ENCODE measurements around the gene STK31. TPM values are rescaled to one million over a fixed set of nuclear protein-coding genes. Genes with fewer than 3 reads are reported as not detected.
A peak's percentile ranks its signal among the peaks of the same experiment; 100 is the strongest.
"Not testable (repeated sequence)": the region's sequence is repeated elsewhere in the genome, so short reads cannot be mapped to it uniquely, and the experiment has no call there.

Gene STK31
- total RNA-seq, 1 experiment from 2014 or later = 38.9 TPM

DNA sequence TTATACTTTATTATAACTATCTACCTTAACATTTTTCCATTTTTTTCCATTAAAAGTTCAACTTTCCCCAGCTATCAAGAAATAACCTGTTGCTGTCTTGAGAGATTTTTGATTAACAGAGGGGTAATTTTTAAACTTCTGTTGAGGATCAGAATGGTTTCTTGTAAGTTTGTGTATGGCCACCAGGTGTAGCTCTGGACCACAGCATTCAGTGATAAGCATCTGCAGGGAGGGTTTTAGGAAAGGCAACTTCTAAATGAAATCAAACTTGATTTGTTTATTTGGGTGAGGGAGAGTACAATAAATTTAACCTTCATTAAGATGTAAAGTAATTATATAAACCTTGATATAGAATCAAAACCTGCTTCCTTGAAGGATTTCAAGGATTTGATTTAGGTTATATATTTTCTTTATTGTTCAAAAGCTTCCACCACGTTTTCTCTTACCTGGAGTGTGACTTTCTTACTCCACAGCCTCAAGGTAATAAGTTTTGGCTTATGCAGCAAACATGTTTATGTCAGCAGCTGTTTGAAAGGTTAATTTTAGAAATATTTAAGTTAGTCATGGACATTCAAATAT lies 153.3 kb downstream of the STK31 start:
- intact Hi-C loops (cut with micrococcal nuclease; ENCODE audit: unreplicated experiment) = loop anchor here (1.0 to 5.0 kb wide), 3 partner anchors 293 to 804 kb away; no protein-coding TSS in a partner anchor
- peak in 1 of 2 experiments; percentile 44 for DNase-seq
- Histone ChIP-seq H3K4me1 (no peaks in the 10 kb centered on the region), H3K9me3 (0 out of 2 replicates have a peak, but pooled peaks cover 3% of the 10 kb centered on the region), H3K36me3 (ENCODE audit: control insufficient read depth, insufficient read depth, low read length) (no peaks in the 10 kb centered on the region), H3K4me3 (ENCODE audit: low read depth, low read length) (no peak overlapping the region), H3K27me3 (replicated peaks; ENCODE audit: control insufficient read depth, insufficient read depth, low read length) (no peaks in the 10 kb centered on the region)
- no peaks in the 10 kb centered on the region for H3K9me3 Mint-ChIP-seq (ENCODE audit: unreplicated experiment)
- H3K27me3 Mint-ChIP-seq (ENCODE audit: insufficient read depth, unreplicated experiment) = peaks cover 7% of the 10 kb centered on the region
- H3K27ac Mint-ChIP-seq (ENCODE audit: unreplicated experiment) = no peak overlapping the region
- no peak overlapping the region for H3K4me3 Mint-ChIP-seq (ENCODE audit: unreplicated experiment)
- no peaks in the 10 kb centered on the region for H3K4me1 Mint-ChIP-seq (ENCODE audit: low read depth, unreplicated experiment)
- TF ChIP-seq, protein P1, sequence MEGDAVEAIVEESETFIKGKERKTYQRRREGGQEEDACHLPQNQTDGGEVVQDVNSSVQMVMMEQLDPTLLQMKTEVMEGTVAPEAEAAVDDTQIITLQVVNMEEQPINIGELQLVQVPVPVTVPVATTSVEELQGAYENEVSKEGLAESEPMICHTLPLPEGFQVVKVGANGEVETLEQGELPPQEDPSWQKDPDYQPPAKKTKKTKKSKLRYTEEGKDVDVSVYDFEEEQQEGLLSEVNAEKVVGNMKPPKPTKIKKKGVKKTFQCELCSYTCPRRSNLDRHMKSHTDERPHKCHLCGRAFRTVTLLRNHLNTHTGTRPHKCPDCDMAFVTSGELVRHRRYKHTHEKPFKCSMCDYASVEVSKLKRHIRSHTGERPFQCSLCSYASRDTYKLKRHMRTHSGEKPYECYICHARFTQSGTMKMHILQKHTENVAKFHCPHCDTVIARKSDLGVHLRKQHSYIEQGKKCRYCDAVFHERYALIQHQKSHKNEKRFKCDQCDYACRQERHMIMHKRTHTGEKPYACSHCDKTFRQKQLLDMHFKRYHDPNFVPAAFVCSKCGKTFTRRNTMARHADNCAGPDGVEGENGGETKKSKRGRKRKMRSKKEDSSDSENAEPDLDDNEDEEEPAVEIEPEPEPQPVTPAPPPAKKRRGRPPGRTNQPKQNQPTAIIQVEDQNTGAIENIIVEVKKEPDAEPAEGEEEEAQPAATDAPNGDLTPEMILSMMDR (IDR thresholded peaks at IDR 0.05; ENCODE audit: insufficient read depth in 1 of 2, low read depth in 1 of 2, low read length in 1 of 2, severe bottlenecking in 1 of 2, unreplicated experiment in 1 of 2) = peak; percentile 62 to 83
- CTCF ChIA-PET = interaction anchor here (2.3 kb wide), 1 partner anchor 75 kb away, joined by 11 read pairs; no protein-coding TSS in a partner anchor
- no TSS peak for BruUV-seq (replicated peaks)
- POLR2A ChIA-PET = no interaction called here
- no peaks in the 10 kb centered on the region for H3K36me3 Mint-ChIP-seq (ENCODE audit: insufficient read depth, unreplicated experiment)

DNA sequence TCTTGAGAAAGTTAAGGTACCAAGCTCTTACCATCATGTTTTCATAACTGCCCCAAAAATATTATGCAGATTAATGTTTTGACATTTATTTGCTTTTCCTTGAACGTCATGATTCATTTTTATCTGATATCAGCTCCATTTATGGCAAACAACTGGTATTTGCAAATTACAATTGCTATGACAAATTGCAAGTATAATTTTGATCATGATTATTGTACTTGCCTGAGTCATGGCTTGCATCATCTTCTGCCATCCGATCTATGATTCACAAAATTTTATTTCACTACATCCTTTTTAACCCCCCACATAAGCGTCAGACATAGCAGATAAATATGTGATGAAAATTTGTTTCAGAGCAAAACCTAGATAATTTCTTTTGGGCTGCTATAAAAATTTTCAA lies 155.0 kb downstream of the STK31 start:
- BruUV-seq (replicated peaks) = no TSS peak
- Mint-ChIP-seq H3K27ac (ENCODE audit: unreplicated experiment) (no peak overlapping the region), H3K36me3 (ENCODE audit: insufficient read depth, unreplicated experiment) (no peaks in the 10 kb centered on the region), H3K27me3 (ENCODE audit: insufficient read depth, unreplicated experiment) (peaks cover 10% of the 10 kb centered on the region), H3K4me3 (ENCODE audit: unreplicated experiment) (no peak overlapping the region), H3K4me1 (ENCODE audit: low read depth, unreplicated experiment) (no peaks in the 10 kb centered on the region), H3K9me3 (ENCODE audit: unreplicated experiment) (no peaks in the 10 kb centered on the region)
- H3K9me3 ChIP-seq = 0 out of 2 replicates have a peak, but pooled peaks cover 3% of the 10 kb centered on the region
- no peaks in the 10 kb centered on the region for H3K4me1 ChIP-seq
- intact Hi-C loops (cut with micrococcal nuclease; ENCODE audit: unreplicated experiment) = loop anchor here (5.0 kb wide), 1 partner anchor 802 kb away; no protein-coding TSS in a partner anchor
- ChIA-PET POLR2A (no interaction called here), CTCF (no interaction called here)
- H3K36me3 ChIP-seq (ENCODE audit: control insufficient read depth, insufficient read depth, low read length) = no peaks in the 10 kb centered on the region
- no peaks in the 10 kb centered on the region for H3K27me3 ChIP-seq (replicated peaks; ENCODE audit: control insufficient read depth, insufficient read depth, low read length)
- no peak overlapping the region for H3K4me3 ChIP-seq (ENCODE audit: low read depth, low read length)
- DNase-seq = no peak
- TF ChIP-seq, protein P1 (IDR thresholded peaks at IDR 0.05; ENCODE audit: insufficient read depth in 1 of 2, low read depth in 1 of 2, low read length in 1 of 2, severe bottlenecking in 1 of 2, unreplicated experiment in 1 of 2) = no peak

DNA sequence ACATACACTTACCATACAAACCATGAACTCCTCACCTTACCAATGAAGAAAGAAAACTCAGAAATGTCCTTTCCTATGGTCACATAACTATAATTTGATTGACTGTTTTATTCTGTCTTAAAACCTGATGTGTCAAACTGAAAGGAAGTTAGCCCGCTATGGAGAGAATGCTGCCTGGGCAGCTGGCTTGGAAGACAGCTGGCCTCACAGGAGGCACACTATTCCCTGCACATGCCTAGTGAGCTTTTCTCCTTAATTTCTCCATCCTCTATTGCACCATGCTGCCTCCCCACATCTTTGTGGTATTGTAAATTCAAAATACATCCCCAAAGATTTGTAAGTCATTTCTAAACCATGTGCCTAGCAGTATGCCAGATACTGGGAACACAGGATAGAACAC lies 163.3 kb downstream of the STK31 start:
- Mint-ChIP-seq H3K36me3 (ENCODE audit: insufficient read depth, unreplicated experiment) (no peaks in the 10 kb centered on the region), H3K4me1 (ENCODE audit: low read depth, unreplicated experiment) (no peaks in the 10 kb centered on the region), H3K9me3 (ENCODE audit: unreplicated experiment) (peaks cover 10% of the 10 kb centered on the region), H3K27me3 (ENCODE audit: insufficient read depth, unreplicated experiment) (peaks cover 4% of the 10 kb centered on the region), H3K4me3 (ENCODE audit: unreplicated experiment) (no peak overlapping the region), H3K27ac (ENCODE audit: unreplicated experiment) (no peak overlapping the region)
- intact Hi-C loops (cut with micrococcal nuclease; ENCODE audit: unreplicated experiment) = no loop called here
- DNase-seq = no peak
- no peaks in the 10 kb centered on the region for H3K9me3 ChIP-seq
- CTCF ChIA-PET = no interaction called here
- TF ChIP-seq, protein P1 (IDR thresholded peaks at IDR 0.05; ENCODE audit: insufficient read depth in 1 of 2, low read depth in 1 of 2, low read length in 1 of 2, severe bottlenecking in 1 of 2, unreplicated experiment in 1 of 2) = no peak
- no TSS peak for BruUV-seq (replicated peaks)
- H3K4me1 ChIP-seq = no peaks in the 10 kb centered on the region
- H3K4me3 ChIP-seq (ENCODE audit: low read depth, low read length) = no peak overlapping the region
- POLR2A ChIA-PET = no interaction called here
- H3K36me3 ChIP-seq (ENCODE audit: control insufficient read depth, insufficient read depth, low read length) = no peaks in the 10 kb centered on the region
- no peaks in the 10 kb centered on the region for H3K27me3 ChIP-seq (replicated peaks; ENCODE audit: control insufficient read depth, insufficient read depth, low read length)

DNA sequence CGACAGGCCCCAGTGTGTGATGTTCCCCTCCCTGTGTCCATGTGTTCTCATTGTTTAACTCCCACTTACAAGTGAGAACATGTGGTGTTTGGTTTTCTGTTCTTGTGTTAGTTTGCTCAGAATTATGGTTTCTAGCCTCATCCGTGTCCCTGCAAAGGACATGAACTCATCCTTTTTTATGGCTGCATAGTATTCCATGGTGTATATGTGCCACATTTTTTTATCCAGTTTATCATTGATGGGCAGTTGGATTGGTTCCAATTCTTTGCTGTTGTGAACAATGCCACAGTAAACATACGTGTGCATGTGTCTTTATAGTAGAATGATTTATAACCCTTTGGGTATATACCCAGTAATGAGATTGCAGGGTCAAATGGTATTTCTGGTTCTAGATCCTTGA lies 166.5 kb downstream of the STK31 start:
- H3K9me3 ChIP-seq; POLR2A ChIA-PET; H3K27me3 ChIP-seq (replicated peaks; ENCODE audit: control insufficient read depth, insufficient read depth, low read length); CTCF ChIA-PET; H3K4me1 Mint-ChIP-seq (ENCODE audit: low read depth, unreplicated experiment); H3K27ac Mint-ChIP-seq (ENCODE audit: unreplicated experiment); H3K4me3 ChIP-seq (ENCODE audit: low read depth, low read length); H3K27me3 Mint-ChIP-seq (ENCODE audit: insufficient read depth, unreplicated experiment); H3K4me1 ChIP-seq; H3K4me3 Mint-ChIP-seq (ENCODE audit: unreplicated experiment); H3K36me3 ChIP-seq (ENCODE audit: control insufficient read depth, insufficient read depth, low read length); H3K36me3 Mint-ChIP-seq (ENCODE audit: insufficient read depth, unreplicated experiment); DNase-seq; BruUV-seq (replicated peaks); intact Hi-C loops (cut with micrococcal nuclease; ENCODE audit: unreplicated experiment); H3K9me3 Mint-ChIP-seq (ENCODE audit: unreplicated experiment): not testable (repeated sequence)
